Stimulated activated CD4-positive, alpha-beta T cell treated with anti-CD3 and anti-CD28 coated beads, Interleukin-2, amount 100 ng/mL, for 48 hours (primary cell): ENCODE results near the gene GMPR2.

Experiments
- DNase-seq, 2 donors: peaks; one replicate each; pipeline ENCODE4 v3.0.0-alpha.2; 2020

Gene GMPR2

GRCh38 chr14:24254630-24255392 is 22.1 kb downstream of the GMPR2 start:
- no peak for DNase-seq

- no peak for DNase-seq
These were observed 22.7 kb downstream of the GMPR2 start for GRCh38 chr14:24255438-24255837.

DNA sequence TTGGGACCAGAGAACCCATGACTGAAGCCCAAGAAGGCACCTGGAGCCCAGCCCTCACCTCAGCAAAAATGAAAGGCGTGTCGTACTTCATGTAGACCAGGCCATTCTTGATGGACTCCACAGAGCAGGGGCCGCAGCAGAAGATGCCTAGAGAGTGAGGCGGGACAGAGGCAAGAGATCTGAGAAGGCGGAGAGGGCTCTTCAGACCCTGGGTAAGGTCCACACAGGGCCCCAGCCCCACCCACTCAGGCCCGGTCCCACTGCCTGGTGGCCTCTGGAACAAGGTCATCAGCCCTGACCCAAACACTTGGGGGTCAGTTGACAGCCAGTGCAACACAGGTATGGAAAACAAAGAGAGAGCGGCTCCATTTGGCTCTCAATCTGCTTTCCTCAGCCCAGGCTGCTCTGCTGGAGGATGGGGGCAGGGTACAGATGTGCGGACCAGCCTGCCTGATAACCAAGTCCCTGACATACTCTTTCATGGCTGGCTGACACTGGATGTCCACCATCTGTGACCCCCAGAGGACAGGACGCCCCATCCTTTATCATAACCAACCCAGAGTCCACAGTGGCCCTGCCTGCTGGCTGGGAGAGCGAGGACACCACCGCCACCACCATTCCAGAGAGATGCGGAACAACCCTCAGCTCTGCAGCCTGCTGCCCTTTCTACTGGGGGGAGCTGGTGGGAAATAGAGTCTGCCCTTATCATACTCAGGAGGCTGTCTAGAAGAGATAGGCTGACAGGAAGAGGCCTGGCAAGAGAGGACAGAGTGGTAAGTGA is 23.4 kb downstream of the GMPR2 start:
- DNase-seq, result no peak

- DNase-seq, result no peak
These were observed 24.2 kb downstream of the GMPR2 start for GRCh38 chr14:24256960-24257359.

DNA sequence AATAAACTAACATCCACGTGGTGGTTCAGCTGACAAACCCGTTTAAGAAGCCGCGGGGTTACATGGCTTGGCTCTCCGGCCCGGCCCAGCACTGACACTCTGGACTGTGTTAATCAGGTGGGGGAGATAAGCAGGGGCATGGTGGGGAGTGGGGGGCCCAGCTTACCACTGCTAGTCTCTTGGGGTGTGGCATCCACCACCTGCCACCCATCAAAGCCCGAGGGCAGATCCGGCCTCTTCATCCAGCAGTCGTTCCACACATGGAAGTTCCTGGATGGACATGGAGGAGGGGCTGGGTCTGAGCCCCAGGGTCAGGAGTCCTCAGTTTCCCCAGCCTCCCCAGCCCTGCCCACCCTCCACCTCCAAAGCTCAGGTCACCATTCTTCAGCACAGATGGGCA is 25.4 kb downstream of the GMPR2 start:
- DNase-seq, result no peak

GRCh38 chr14:24258548-24259265 is 26.0 kb downstream of the GMPR2 start:
- no peak for DNase-seq

DNA sequence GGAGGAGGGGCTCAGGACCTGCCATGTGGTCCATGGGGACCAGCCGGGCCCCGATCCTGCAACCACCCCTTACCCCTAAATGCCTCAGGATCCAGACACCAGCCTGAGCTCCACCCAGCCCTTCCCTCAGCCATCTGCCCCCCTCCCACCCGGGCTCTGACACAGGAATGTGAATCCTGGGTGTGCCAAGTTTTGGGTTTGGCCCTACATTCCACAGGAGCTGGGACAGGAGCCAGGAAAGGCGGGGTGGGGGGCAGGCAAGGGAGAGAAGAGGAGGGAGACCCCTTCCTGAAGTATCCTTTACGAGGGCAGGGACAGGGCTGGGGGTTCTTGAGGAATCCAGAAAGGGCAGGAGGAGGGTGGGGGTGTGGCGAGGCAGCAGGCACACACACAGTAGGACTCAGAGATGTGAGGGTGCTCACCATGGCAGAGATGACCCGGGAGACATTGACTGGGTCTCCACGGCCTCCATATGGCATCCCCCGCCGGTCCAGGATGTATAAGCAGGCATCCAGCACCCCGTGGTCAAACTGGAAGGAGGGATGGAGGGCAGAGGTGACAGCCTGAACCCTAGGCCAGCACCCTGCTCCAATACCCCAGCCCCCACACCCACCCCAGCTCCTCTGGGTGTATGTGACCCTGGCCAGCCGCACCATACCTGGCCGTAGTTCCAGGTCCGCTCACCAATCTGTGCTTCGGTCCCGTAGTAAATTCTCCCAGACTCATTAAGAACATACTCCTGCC is 26.7 kb downstream of the GMPR2 start:
- no peak for DNase-seq

- no peak for DNase-seq
These were observed 27.5 kb downstream of the GMPR2 start for GRCh38 chr14:24260026-24260779.

DNA sequence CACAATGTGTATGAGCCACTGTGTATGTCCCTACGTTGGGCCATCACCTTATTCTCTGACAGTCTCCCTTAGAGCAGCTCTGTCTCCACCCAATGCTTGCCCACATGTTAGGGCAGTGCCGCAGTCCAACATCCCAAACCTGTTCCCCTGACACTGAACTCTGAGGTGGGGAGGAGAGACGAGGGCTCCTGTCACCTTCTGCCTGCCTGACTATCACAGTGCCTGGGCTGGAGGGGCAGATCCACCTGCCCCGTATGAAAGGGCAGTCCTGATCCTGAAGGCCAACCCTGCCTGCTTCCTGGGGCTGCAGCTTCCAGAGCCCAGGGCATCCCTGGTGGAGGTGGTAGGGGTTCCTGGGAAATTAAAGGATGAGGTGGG is 28.0 kb downstream of the GMPR2 start:
- DNase-seq, result no peak

DNA sequence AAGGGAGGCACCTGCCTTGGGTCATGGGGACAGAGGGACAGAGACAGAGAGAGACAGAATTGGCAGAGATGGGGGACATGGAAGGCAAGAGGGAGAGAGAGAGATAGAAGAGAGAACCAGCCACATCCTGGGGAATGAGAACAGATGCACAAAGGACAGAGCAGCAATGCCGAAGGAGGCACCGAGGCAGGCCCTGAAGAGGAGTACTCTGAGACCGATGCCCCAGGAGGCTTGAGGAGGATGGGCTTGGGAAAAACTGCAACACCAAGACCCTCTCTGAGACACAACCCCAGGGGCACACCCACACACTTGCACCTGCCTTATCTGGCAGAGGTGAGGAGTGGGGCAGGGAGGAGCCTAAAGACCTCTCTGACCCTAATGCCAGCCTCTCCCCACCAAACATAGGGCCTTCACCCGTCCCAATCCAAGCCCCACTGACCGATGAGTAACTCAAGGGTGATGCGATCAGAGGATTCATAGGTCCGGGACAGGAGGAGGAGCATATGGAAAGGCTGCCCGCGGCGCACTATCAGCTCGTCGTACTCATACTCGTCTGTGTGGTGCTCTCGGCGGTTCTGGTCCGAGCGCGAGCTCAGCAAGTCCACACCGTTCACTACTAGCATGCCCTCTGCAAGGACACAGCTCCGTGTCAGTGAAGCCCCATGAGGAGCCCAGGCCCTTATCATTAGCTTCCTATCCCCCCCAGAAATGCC is 28.7 kb downstream of the GMPR2 start:
- no peak for DNase-seq

- DNase-seq, result no peak
These were observed 29.2 kb downstream of the GMPR2 start for GRCh38 chr14:24261969-24262327.

DNA sequence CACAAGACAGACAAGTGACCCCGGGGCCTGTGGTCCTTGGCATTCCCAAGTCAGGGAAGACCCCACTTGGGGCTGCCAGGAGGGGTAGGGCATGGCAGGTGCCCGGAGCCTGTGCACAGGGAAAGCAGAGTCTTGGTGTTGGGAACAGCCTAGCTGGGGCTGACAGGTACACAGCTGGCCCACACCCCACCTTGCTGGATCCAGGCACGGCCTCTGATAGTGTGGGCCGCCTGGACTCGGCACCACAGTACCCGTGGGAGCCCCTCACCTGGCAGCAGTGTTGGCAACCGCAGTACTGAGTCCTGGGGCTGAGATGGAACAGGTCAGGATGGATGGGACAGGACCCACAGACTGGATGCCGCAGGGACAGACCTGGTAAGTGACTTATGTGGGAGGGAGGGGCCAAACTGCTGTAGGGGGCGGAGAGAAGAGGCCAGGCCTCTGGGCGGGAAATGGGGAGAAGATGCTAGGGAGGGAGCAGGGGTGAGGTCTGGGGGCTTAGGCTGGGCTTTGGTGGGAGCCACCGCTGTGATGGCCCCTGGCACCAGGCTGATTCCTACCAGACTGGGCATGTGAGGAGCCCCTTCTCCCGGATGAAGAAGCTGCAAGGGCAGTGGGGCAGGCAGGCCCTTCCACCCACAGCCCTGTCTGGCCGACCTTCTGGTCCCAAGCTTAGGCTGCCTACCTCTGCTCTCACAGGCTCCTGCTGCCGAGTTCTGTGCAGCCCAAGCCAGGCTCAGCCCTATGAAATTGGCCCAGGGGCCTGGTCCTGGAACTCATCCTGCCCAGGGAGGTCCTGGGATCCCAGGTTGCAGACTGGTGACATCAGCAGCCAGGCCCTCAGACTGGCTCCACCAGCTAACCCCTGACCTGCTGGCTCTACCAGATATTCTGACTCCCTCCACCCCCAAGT is 30.3 kb downstream of the GMPR2 start, which contains the start of gene TGM1:
Gene TGM1, minus strand, starts transcription at position 357 of the 913 bp plus-strand sequence. CDS start 825 bp downstream, outside the sequence.
- DNase-seq, result no peak

DNA sequence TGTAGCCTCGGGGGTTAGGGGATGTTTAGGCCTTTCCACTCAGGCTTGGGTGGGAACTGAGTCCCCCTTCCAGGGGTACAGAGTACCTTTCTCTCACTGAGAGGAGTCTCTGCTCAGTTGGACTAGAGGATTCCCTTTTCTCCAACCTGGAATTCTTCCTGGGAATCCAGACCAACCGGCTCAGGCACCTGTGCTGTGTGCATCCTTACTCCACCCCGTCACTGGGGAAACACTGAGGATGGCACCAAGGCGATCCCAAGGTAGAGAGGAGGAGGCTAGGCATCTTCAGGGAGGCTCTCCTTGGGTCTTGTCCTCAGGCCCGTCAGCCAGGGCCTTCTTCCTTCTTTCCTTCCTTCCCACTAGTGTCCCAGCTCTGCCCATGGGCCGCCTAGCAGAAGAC is 31.1 kb downstream of the GMPR2 start:
- no peak for DNase-seq

DNA sequence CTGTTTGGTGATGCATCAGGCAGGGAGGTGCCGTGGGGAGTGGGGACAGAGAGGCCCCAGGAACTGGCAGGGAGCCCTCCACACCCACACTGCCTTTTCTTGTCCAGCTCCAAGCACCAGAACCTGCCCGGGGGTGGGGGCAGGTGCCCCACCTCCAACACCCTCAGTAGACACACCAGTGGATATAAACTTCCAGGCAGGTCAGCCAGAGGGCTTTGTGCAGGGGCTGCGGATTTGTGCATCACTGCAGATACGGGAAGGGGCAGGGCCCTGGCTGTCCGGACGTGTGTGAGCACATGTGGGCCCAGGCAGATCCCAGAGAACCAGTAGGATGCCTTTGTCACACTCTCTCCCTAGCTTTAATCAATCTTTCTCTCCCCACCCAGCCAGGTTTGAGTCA is 31.6 kb downstream of the GMPR2 start:
- no peak for DNase-seq

DNA sequence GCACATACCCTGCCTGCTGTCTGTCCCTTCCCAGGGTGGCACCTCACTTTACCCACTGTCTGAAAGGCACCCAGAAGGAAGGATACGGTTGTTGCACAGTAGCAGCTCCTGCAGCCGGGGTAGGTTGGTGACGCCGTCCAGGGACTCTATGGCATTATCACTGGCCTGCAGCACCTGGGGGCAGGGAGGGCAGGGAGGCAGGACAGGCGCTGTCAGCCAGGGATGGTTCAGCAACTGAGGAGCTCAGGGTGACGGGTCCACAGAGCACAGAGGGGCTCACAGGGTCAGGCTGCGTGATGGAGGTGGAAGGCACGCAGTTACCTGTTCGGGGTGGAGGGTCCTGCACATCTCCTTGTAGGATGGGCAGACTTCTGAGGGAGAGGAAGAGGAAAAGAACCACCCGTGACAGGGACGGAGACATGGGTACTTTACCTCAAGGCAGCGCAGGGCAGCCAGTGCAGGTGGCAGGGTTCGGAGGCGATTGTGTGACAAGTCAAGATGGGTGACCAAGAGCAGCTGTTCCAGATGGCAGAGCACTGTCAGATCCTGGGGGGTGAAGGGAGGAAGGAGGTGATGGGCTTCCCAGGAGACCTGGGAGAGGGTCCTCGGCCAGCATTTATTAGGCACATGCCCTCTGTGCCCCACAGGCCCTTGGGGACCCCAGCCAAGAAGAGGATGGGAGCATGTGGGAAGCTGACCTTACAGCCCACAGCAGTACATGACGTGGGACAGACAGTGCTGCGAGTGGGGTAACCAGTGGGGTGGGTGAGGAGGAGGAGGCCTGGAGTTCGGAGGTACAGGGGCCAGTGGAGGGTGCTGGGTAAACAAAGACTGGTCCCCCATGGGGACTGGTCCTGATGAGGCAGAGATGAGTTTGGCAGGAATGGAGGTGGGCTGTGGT is 33.9 kb downstream of the GMPR2 start:
- no peak for DNase-seq

GRCh38 chr14:24267516-24267915 is 34.8 kb downstream of the GMPR2 start:
- DNase-seq, result no peak

GRCh38 chr14:24268225-24268624 is 35.5 kb downstream of the GMPR2 start:
- DNase-seq, result no peak

DNA sequence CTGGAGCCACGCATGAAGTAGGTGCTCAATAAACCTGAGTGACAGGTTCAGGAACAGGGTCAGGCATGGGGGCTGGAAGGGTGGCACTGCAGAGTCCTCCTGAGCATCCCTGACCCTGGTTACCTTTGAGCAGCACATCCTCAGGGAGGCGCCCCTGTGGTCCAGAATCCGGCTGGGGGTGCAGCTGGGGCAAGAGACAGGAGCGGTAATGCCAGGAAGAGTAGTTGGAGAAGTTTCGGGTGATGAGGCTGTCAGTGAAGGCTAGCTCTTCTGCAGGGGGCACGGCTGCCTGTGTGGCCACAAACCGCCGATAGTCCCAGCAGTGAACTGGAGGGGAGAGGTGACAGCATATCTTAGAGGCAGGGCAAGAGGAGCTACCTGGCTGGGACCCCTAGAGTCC is 36.6 kb downstream of the GMPR2 start:
- DNase-seq, result no peak

GRCh38 chr14:24269910-24270536 is 37.3 kb downstream of the GMPR2 start:
- no peak for DNase-seq
